Mesenchymal stem cell (in vitro differentiated cells and primary cell): ENCODE data around the gene OOSP3.
"Not testable (repeated sequence)": the region's sequence is repeated elsewhere in the genome, so short reads cannot be mapped to it uniquely, and the experiment has no call there.

Experiments used
- DNase-seq: peaks from one replicate; pipeline ENCODE4 v3.0.0-alpha.2; 2013
- H2AFZ ChIP-seq: one replicate; pipeline ENCODE4 v1.6.1; 2013; ENCODE audit warnings: low read depth, mild to moderate bottlenecking, control low read depth, inconsistent platforms, low read length, moderate library complexity
- H2AK5ac ChIP-seq: 2 replicates; pipeline ENCODE4 v1.6.1; 2013; ENCODE audit warnings: low read length, moderate library complexity, mild to moderate bottlenecking, inconsistent platforms; ENCODE audit not compliant: severe bottlenecking
- H2BK120ac ChIP-seq: one replicate; pipeline ENCODE4 v1.6.1; 2013; ENCODE audit warnings: low read depth, mild to moderate bottlenecking, inconsistent platforms, low read length, moderate library complexity
- H2BK12ac ChIP-seq, 2 experiments: one replicate each; pipeline ENCODE4 v1.6.1; 2013; ENCODE audit warnings: inconsistent platforms in 2 of 2, low read length in 2 of 2, mild to moderate bottlenecking in 2 of 2, moderate library complexity in 2 of 2, control low read depth in 1 of 2
- H2BK15ac ChIP-seq: one replicate; pipeline ENCODE4 v1.6.1; 2013; ENCODE audit warnings: mild to moderate bottlenecking, low read depth, inconsistent platforms; ENCODE audit not compliant: poor library complexity, severe bottlenecking
- H2BK5ac ChIP-seq: 2 replicates; pipeline ENCODE4 v1.6.1; 2013; ENCODE audit warnings: low read depth, mild to moderate bottlenecking, low read length, control low read depth, inconsistent platforms; ENCODE audit not compliant: poor library complexity, severe bottlenecking
- H3K14ac ChIP-seq, 2 experiments: one replicate each; pipeline ENCODE4 v1.6.1; 2013; ENCODE audit warnings: inconsistent platforms in 2 of 2, low read length in 2 of 2, control low read depth in 1 of 2, mild to moderate bottlenecking in 1 of 2, moderate library complexity in 1 of 2
- H3K18ac ChIP-seq, 2 experiments: one replicate each; pipeline ENCODE4 v1.6.1; 2013; ENCODE audit warnings: inconsistent platforms in 2 of 2, low read length in 2 of 2, control low read depth in 1 of 2, low read depth in 1 of 2, mild to moderate bottlenecking in 1 of 2
- H3K23ac ChIP-seq, 2 experiments: one replicate each; pipeline ENCODE4 v1.6.1; 2013; ENCODE audit warnings: inconsistent platforms in 2 of 2, low read length in 2 of 2, mild to moderate bottlenecking in 2 of 2, moderate library complexity in 2 of 2, control low read depth in 1 of 2
- H3K27ac ChIP-seq: 2 replicates; pipeline ENCODE4 v1.5.1; 2013; ENCODE audit warnings: mild to moderate bottlenecking, moderate library complexity, low read length, control low read depth, inconsistent platforms; ENCODE audit not compliant: poor library complexity, severe bottlenecking
- H3K27me3 ChIP-seq, 2 experiments: 2 replicates each; pipeline versions ENCODE4 v1.6.1 to v1.7.0; 2013; ENCODE audit warnings: low read length in 2 of 2, mild to moderate bottlenecking in 2 of 2, moderate library complexity in 2 of 2, control low read depth in 1 of 2, inconsistent platforms in 1 of 2; ENCODE audit not compliant: control insufficient read depth in 1 of 2, insufficient read depth in 1 of 2
- H3K36me3 ChIP-seq, 2 experiments: 2 replicates each; pipeline versions ENCODE4 v1.6.1 to v1.7.0; 2013; ENCODE audit warnings: low read length in 2 of 2, control low read depth in 1 of 2, inconsistent platforms in 1 of 2, low read depth in 1 of 2, mild to moderate bottlenecking in 1 of 2; ENCODE audit not compliant: insufficient read depth in 2 of 2, control insufficient read depth in 1 of 2
- H3K4ac ChIP-seq, 2 experiments: one replicate each; pipeline ENCODE4 v1.6.1; 2013; ENCODE audit warnings: inconsistent platforms in 2 of 2, low read length in 2 of 2, mild to moderate bottlenecking in 2 of 2, moderate library complexity in 2 of 2, control low read depth in 1 of 2, low read depth in 1 of 2
- H3K4me1 ChIP-seq: 2 replicates; pipeline ENCODE4 v1.6.1; 2013; ENCODE audit warnings: low read depth, low read length, control low read depth; ENCODE audit not compliant: control insufficient read depth, insufficient read depth
- H3K4me2 ChIP-seq: 2 replicates; pipeline ENCODE4 v1.6.1; 2013; ENCODE audit warnings: low read length, mild to moderate bottlenecking, inconsistent platforms; ENCODE audit not compliant: poor library complexity, severe bottlenecking
- H3K4me3 ChIP-seq, 2 experiments: 2 replicates each; pipeline versions ENCODE4 v1.5.1 to v1.7.0; 2013; ENCODE audit warnings: low read length in 2 of 2, mild to moderate bottlenecking in 2 of 2, control low read depth in 1 of 2, low read depth in 1 of 2; ENCODE audit not compliant: insufficient read depth in 1 of 2
- H3K79me1 ChIP-seq: replicated peaks from 2 replicates; pipeline ENCODE4 v1.6.1; 2013; ENCODE audit warnings: mild to moderate bottlenecking, control low read depth, low read length, inconsistent platforms; ENCODE audit not compliant: poor library complexity, severe bottlenecking
- H3K9ac ChIP-seq: 2 replicates; pipeline ENCODE4 v1.7.0; 2013; ENCODE audit warnings: mild to moderate bottlenecking, low read length, moderate library complexity
- H3K9me3 ChIP-seq: 2 replicates; pipeline ENCODE4 v1.7.0; 2013; ENCODE audit warnings: mild to moderate bottlenecking, low read length; ENCODE audit not compliant: control insufficient read depth
- H4K8ac ChIP-seq: one replicate; pipeline ENCODE4 v1.6.1; 2013; ENCODE audit warnings: inconsistent platforms, mild to moderate bottlenecking, low read length, moderate library complexity
- H4K91ac ChIP-seq: one replicate; pipeline ENCODE4 v1.6.1; 2013; ENCODE audit warnings: mild to moderate bottlenecking, low read length, inconsistent platforms
- WGBS: methylation state at CpG from one replicate; pipeline ENCODE4 v1.1.7; 2013; ENCODE audit warnings: mixed read lengths; 5-methylcytosine and 5-hydroxymethylcytosine counted together

Gene OOSP3

GRCh38 chr11:59877784-59878183 lies 798 bp upstream of the OOSP3 start:
- no peak overlapping the region for H3K27ac ChIP-seq
- H3K4me3 ChIP-seq, result no peak overlapping the region
- no peak overlapping the region for H3K4me2 ChIP-seq
- H2BK5ac ChIP-seq, result no peak overlapping the region
- H3K9me3 ChIP-seq, result no peaks in the 10 kb centered on the region
- H3K4ac ChIP-seq, result no peak overlapping the region
- H2BK12ac ChIP-seq, result no peak overlapping the region
- no peak overlapping the region for H2BK15ac ChIP-seq
- no peak overlapping the region for H3K23ac ChIP-seq
- H2AK5ac ChIP-seq, result no peak overlapping the region
- H3K9ac ChIP-seq, result no peak overlapping the region
- no peaks in the 10 kb centered on the region for H3K36me3 ChIP-seq
- no peak overlapping the region for H2AFZ ChIP-seq
- H3K27me3 ChIP-seq, result no peaks in the 10 kb centered on the region
- no peak overlapping the region for H4K8ac ChIP-seq
- no peaks in the 10 kb centered on the region for H3K79me1 ChIP-seq
- no peak overlapping the region for H3K18ac ChIP-seq
- no peak overlapping the region for H3K14ac ChIP-seq
- H4K91ac ChIP-seq, result no peak overlapping the region
- H2BK120ac ChIP-seq, result no peak overlapping the region
- H3K4me1 ChIP-seq, result no peaks in the 10 kb centered on the region
- no peak for DNase-seq

GRCh38 chr11:59879567-59879966 lies 985 bp downstream of the OOSP3 start:
- WGBS, result 92% methylated on average over 1 of the region's 1 CpG

GRCh38 chr11:59883597-59883996 lies 5.0 kb downstream of the OOSP3 start:
- Histone ChIP-seq H3K79me1 (no peaks in the 10 kb centered on the region), H3K18ac (no peak overlapping the region), H3K9ac (no peak overlapping the region), H3K4me3 (no peak overlapping the region), H3K27ac (no peak overlapping the region), H2BK5ac (no peak overlapping the region), H3K9me3 (peaks cover 8% of the 10 kb centered on the region), H3K4me2 (no peak overlapping the region), H3K27me3 (no peaks in the 10 kb centered on the region), H4K8ac (no peak overlapping the region), H2AK5ac (no peak overlapping the region), H3K4ac (no peak overlapping the region), H2BK12ac (no peak overlapping the region), H3K36me3 (no peaks in the 10 kb centered on the region), H2AFZ (no peak overlapping the region), H3K4me1 (no peaks in the 10 kb centered on the region), H2BK15ac (no peak overlapping the region), H2BK120ac (no peak overlapping the region), H4K91ac (no peak overlapping the region), H3K14ac (no peak overlapping the region), H3K23ac (no peak overlapping the region)
- WGBS, result 88% methylated on average over 1 of the region's 1 CpG
- DNase-seq, result no peak

More at GRCh38 chr11:59879567-59879966, 985 bp downstream of the OOSP3 start:
- Histone ChIP-seq H3K14ac (no peak overlapping the region), H2BK15ac (no peak overlapping the region), H2BK120ac (no peak overlapping the region), H3K4me1 (no peaks in the 10 kb centered on the region), H2BK12ac (no peak overlapping the region), H3K9me3 (no peaks in the 10 kb centered on the region), H2AK5ac (no peak overlapping the region), H3K9ac (no peak overlapping the region), H3K4me2 (no peak overlapping the region), H3K18ac (no peak overlapping the region), H2BK5ac (no peak overlapping the region), H3K27me3 (no peaks in the 10 kb centered on the region), H3K4ac (no peak overlapping the region), H3K4me3 (no peak overlapping the region), H3K23ac (no peak overlapping the region), H4K8ac (no peak overlapping the region), H2AFZ (peak overlapping the region; percentile 27), H3K79me1 (no peaks in the 10 kb centered on the region), H3K36me3 (no peaks in the 10 kb centered on the region), H4K91ac (no peak overlapping the region), H3K27ac (no peak overlapping the region)
- no peak for DNase-seq

GRCh38 chr11:59887156-59887555 lies 8.6 kb downstream of the OOSP3 start:
- not testable (repeated sequence) for H3K36me3 ChIP-seq, H4K8ac ChIP-seq, H2AFZ ChIP-seq, DNase-seq, H3K4ac ChIP-seq, H3K9ac ChIP-seq, H2BK120ac ChIP-seq, H3K18ac ChIP-seq, H3K23ac ChIP-seq, H2BK12ac ChIP-seq, H2AK5ac ChIP-seq, H3K4me1 ChIP-seq, H3K79me1 ChIP-seq, H3K4me3 ChIP-seq, H3K27ac ChIP-seq, H3K27me3 ChIP-seq, H4K91ac ChIP-seq, H3K14ac ChIP-seq, H2BK15ac ChIP-seq, H3K4me2 ChIP-seq, H2BK5ac ChIP-seq
- peaks cover 21% of the 10 kb centered on the region for H3K9me3 ChIP-seq
